ENCODE results near the gene NINL.

- TF ChIP-seq RCOR1 (IDR thresholded peaks at IDR 0.05; ENCODE audit: low read length), result no peak
- no peak for TF ChIP-seq FOXJ3 (CRISPR knock-in tag; IDR thresholded peaks at IDR 0.05)
- no peak for TF ChIP-seq EZH2phosphoT487 (IDR thresholded peaks at IDR 0.05; ENCODE audit: borderline replicate concordance, low read depth)
- no peak for TF ChIP-seq POLR2AphosphoS5 (IDR thresholded peaks at IDR 0.05; ENCODE audit: low read depth, low read length)
- TF ChIP-seq, protein P1, sequence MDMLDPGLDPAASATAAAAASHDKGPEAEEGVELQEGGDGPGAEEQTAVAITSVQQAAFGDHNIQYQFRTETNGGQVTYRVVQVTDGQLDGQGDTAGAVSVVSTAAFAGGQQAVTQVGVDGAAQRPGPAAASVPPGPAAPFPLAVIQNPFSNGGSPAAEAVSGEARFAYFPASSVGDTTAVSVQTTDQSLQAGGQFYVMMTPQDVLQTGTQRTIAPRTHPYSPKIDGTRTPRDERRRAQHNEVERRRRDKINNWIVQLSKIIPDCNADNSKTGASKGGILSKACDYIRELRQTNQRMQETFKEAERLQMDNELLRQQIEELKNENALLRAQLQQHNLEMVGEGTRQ (IDR thresholded peaks at IDR 0.05; ENCODE audit: borderline replicate concordance, low read depth, low read length), result no peak
- no peak for TF ChIP-seq GABPA (IDR thresholded peaks at IDR 0.05; ENCODE audit: low read depth)
- no peak for TF ChIP-seq MXI1 (IDR thresholded peaks at IDR 0.05; ENCODE audit: low read depth, low read length)
- TF ChIP-seq ELF1 (IDR thresholded peaks at IDR 0.05), result no peak
- no peak for TF ChIP-seq RAD21 (IDR thresholded peaks at IDR 0.05; ENCODE audit: low read length)
- TF ChIP-seq TCF12 (IDR thresholded peaks at IDR 0.05), result no peak
- TF ChIP-seq CTCF (IDR thresholded peaks at IDR 0.05), result no peak
- TF ChIP-seq NFIC (IDR thresholded peaks at IDR 0.05; ENCODE audit: borderline replicate concordance), result no peak
- TF ChIP-seq TAF1 (IDR thresholded peaks at IDR 0.05; ENCODE audit: borderline replicate concordance, low read depth, low read length), result no peak
These were observed 14.1 kb downstream of the NINL start for GRCh38 chr20:25571240-25571639.

Data from SK-N-SH (cell line).